ENCODE measurements around the gene JAM3.

DNA sequence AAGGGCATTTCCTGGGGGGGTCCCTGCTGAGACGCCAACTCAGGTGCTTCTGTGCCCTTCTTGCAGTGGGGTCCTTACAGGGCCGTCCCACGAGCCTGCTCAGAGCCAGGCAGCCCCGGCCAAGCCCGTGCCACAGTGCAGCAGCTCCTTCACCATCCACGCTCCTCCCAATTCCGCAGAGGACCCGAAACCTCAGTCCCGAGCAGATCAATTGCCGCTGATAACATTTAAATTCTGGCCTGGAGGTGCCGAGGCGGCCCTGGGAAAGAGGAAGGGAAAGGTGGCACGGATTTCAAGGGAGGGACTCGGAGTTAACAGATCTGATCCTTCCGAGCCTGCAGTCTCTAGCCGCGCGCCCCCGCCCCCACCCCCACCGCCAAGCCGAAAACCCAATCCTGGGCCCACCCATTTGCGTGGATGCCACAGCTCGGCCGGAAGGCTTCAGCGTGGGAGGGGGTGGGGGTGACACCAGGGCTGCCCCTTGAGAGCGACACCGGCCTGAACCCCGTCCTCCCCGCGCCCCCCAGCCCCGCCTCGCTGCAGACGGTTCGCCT is 32.3 kb upstream of the JAM3 start:
- TF ChIP-seq, protein P1, sequence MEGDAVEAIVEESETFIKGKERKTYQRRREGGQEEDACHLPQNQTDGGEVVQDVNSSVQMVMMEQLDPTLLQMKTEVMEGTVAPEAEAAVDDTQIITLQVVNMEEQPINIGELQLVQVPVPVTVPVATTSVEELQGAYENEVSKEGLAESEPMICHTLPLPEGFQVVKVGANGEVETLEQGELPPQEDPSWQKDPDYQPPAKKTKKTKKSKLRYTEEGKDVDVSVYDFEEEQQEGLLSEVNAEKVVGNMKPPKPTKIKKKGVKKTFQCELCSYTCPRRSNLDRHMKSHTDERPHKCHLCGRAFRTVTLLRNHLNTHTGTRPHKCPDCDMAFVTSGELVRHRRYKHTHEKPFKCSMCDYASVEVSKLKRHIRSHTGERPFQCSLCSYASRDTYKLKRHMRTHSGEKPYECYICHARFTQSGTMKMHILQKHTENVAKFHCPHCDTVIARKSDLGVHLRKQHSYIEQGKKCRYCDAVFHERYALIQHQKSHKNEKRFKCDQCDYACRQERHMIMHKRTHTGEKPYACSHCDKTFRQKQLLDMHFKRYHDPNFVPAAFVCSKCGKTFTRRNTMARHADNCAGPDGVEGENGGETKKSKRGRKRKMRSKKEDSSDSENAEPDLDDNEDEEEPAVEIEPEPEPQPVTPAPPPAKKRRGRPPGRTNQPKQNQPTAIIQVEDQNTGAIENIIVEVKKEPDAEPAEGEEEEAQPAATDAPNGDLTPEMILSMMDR (IDR thresholded peaks at IDR 0.05; ENCODE audit: control extremely low read depth in 1 of 3, insufficient read depth in 1 of 3, low read depth in 1 of 3, low read length in 3 of 3) = no peak
- TF ChIP-seq YY1 (IDR thresholded peaks at IDR 0.05; ENCODE audit: low read depth, low read length) = no peak
- TF ChIP-seq BACH1 (IDR thresholded peaks at IDR 0.05; ENCODE audit: low read length) = no peak
- TF ChIP-seq POLR2A (IDR thresholded peaks at IDR 0.05; ENCODE audit: control extremely low read depth in 1 of 2, low read depth in 2 of 2, low read length in 2 of 2) = no peak
- no peak for TF ChIP-seq RAD21 (IDR thresholded peaks at IDR 0.05 in 1 of 2, conservative IDR thresholded peaks at IDR 0.05 in 1 of 2; ENCODE audit: low read depth in 2 of 2, low read length in 2 of 2)
- TF ChIP-seq EZH2 (IDR thresholded peaks at IDR 0.05; ENCODE audit: low read depth, low read length, severe bottlenecking) = no peak
- no peak for TF ChIP-seq NANOG (IDR thresholded peaks at IDR 0.05; ENCODE audit: insufficient read depth, low read depth, low read length, poor library complexity, severe bottlenecking)
- TF ChIP-seq SRF (IDR thresholded peaks at IDR 0.05; ENCODE audit: low read depth, low read length) = no peak
- TF ChIP-seq POLR2AphosphoS5 (IDR thresholded peaks at IDR 0.05; ENCODE audit: low read depth, low read length) = no peak
- TF ChIP-seq, protein P2, sequence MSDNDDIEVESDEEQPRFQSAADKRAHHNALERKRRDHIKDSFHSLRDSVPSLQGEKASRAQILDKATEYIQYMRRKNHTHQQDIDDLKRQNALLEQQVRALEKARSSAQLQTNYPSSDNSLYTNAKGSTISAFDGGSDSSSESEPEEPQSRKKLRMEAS (IDR thresholded peaks at IDR 0.05) = no peak; the same call in 1 of the 2 replicates
- TF ChIP-seq, protein P3, sequence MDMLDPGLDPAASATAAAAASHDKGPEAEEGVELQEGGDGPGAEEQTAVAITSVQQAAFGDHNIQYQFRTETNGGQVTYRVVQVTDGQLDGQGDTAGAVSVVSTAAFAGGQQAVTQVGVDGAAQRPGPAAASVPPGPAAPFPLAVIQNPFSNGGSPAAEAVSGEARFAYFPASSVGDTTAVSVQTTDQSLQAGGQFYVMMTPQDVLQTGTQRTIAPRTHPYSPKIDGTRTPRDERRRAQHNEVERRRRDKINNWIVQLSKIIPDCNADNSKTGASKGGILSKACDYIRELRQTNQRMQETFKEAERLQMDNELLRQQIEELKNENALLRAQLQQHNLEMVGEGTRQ (IDR thresholded peaks at IDR 0.05; ENCODE audit: low read length) = no peak
- TF ChIP-seq CHD1 (IDR thresholded peaks at IDR 0.05; ENCODE audit: low read depth, low read length) = no peak
- TF ChIP-seq CREB1 (IDR thresholded peaks at IDR 0.05) = no peak
- no peak for TF ChIP-seq GTF2F1 (IDR thresholded peaks at IDR 0.05; ENCODE audit: borderline replicate concordance, low read depth, low read length)

All from H1 (cell line).